ENCODE results near the gene MRPL51.

GRCh38 chr12:6457220-6457945 lies 35.7 kb downstream of the MRPL51 start:
- TF ChIP-seq, protein P1, sequence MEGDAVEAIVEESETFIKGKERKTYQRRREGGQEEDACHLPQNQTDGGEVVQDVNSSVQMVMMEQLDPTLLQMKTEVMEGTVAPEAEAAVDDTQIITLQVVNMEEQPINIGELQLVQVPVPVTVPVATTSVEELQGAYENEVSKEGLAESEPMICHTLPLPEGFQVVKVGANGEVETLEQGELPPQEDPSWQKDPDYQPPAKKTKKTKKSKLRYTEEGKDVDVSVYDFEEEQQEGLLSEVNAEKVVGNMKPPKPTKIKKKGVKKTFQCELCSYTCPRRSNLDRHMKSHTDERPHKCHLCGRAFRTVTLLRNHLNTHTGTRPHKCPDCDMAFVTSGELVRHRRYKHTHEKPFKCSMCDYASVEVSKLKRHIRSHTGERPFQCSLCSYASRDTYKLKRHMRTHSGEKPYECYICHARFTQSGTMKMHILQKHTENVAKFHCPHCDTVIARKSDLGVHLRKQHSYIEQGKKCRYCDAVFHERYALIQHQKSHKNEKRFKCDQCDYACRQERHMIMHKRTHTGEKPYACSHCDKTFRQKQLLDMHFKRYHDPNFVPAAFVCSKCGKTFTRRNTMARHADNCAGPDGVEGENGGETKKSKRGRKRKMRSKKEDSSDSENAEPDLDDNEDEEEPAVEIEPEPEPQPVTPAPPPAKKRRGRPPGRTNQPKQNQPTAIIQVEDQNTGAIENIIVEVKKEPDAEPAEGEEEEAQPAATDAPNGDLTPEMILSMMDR (conservative IDR thresholded peaks at IDR 0.05 in 1 of 2, IDR thresholded peaks at IDR 0.05 in 1 of 2; ENCODE audit: extremely low read depth in 1 of 2, insufficient read depth in 1 of 2, low read depth in 1 of 2, low read length in 2 of 2): no peak
- TF ChIP-seq EZH2 (IDR thresholded peaks at IDR 0.05; ENCODE audit: borderline replicate concordance, low read length): no peak
